HG03025 (cell line): ENCODE results near the gene NANOS1.

Experiments
- ATAC-seq: cut with Tn5 transposase; IDR thresholded peaks from one replicate; pipeline ENCODE4 v1.9.1; 2021; ENCODE audit warnings: mild to moderate bottlenecking, moderate library complexity; ENCODE audit not compliant: unreplicated experiment, low FRiP score

The NANOS1 gene

DNA sequence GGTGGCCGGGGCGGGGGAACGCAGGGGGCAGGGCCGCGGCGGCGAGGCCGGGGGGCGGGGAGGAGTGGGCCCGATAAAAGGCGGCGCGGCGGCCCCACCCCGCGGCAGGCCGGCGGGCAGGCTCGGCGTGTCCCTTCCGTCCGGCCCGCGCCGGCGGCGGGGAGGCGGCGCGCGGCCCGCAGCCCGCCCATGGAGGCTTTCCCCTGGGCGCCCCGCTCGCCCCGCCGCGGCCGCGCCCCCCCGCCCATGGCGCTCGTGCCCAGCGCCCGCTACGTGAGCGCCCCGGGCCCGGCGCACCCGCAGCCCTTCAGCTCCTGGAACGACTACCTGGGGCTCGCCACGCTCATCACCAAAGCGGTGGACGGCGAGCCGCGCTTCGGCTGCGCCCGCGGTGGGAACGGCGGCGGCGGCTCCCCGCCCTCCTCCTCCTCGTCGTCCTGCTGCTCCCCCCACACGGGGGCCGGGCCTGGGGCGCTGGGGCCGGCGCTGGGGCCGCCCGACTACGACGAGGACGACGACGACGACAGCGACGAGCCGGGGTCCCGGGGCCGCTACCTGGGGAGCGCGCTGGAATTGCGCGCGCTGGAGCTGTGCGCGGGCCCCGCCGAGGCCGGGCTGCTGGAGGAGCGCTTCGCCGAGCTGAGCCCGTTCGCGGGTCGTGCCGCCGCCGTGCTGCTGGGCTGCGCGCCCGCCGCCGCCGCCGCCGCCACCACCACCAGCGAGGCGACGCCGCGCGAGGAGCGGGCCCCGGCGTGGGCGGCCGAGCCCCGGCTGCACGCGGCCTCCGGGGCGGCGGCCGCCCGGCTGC, at the start of gene NANOS1:
Gene NANOS1, plus strand, starts transcription at position 102 of the 808 bp plus-strand sequence. Its CDS starts 88 bp downstream, at position 190.
- peak; percentile 22 for ATAC-seq

DNA sequence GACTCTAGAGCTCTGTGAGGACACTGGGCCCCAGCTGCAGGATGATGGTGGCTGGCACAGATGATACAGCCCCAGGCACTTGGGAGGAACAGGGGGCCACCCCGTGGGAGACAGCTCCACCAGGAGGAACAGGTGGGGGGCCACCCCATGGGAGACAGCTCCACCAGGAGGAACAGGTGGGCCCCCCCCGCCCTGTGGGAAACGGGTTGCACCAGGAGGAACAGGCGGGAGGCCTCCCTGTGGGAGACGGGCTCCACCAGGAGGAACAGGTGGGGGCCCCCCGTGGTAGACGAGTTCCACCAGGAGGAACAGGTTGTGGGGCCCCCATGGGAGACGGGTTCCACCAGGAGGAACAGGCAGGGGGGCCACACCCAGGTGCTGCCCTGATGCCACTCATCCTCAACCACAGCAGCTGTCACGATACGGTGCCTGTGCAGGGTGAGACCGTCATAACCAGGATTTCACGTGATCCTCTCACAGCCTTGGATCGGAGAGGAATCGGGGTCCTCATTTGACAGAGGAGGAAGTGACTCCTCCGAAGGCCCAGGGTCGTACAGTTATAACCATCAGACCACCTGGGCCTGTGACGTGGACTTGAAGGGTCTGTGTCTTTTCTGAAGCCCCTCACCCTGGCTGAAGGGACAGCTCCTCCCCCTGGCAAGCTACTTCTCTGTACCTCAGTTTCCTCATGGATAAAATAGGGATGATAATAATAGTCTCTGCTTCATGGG, 49.2 kb upstream of the NANOS1 start:
- ATAC-seq, result no peak

- ATAC-seq, result no peak
Measured at GRCh38 chr10:118980870-118981269, 48.6 kb upstream of the NANOS1 start.

DNA sequence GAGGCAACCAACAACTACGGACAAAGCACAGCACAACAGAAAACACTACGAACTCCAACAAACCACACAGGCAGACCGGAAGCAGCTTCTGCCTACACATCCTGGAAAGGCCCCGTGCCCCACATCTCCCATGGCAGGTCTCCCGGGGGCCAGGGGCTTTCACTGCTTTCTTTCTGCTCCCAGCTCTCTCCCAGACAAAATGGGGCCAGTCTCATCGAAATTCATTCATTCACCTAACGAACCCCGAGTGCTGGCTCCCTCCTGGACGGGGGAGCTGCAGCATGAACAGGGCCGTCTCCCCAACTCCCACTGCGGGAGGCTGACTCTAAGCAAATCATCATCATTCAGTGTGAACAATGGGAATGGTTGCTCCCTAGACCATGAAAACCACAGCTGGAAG, 47.6 kb upstream of the NANOS1 start:
- no peak for ATAC-seq

DNA sequence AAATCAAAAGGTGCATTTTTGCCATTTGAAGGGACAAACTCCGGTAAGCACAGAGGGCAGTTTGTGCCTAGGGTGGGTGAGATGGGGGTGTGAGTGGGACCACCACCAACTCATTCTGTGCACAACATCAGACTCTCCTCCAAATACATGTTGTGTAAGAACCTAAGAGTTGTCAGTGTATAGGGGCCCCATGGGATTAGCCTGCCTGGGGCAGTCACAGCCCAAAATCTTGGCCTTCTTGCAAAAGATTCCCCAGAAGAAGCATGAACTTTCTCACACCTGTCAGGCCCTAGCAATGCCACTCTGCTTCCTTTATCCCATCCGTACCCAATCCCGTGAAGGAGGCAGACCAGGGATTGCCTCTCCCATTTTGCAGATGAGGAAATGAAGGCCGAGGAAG, 47.1 kb upstream of the NANOS1 start:
- no peak for ATAC-seq

GRCh38 chr10:118983263-118983662, 46.3 kb upstream of the NANOS1 start:
- ATAC-seq, result no peak

DNA sequence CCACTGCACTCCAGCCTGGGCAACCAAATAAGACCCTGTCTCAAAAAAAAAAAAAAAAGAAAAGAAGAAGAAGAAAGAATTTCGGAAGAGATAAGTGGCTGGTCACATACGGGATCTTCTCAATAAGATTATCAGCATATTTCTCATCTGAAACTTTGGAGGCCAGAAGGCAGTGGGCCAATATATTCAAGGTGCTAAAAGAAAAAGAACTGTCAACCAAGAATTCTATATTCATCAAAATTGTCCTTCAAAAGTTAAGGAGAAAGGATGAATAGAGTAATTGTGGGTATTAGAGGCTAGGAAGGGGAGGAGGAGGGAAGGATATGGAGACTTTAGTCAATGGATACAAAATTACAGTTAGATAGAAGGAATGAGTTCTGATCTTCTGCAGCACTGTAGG, 43.9 kb upstream of the NANOS1 start:
- no peak for ATAC-seq

DNA sequence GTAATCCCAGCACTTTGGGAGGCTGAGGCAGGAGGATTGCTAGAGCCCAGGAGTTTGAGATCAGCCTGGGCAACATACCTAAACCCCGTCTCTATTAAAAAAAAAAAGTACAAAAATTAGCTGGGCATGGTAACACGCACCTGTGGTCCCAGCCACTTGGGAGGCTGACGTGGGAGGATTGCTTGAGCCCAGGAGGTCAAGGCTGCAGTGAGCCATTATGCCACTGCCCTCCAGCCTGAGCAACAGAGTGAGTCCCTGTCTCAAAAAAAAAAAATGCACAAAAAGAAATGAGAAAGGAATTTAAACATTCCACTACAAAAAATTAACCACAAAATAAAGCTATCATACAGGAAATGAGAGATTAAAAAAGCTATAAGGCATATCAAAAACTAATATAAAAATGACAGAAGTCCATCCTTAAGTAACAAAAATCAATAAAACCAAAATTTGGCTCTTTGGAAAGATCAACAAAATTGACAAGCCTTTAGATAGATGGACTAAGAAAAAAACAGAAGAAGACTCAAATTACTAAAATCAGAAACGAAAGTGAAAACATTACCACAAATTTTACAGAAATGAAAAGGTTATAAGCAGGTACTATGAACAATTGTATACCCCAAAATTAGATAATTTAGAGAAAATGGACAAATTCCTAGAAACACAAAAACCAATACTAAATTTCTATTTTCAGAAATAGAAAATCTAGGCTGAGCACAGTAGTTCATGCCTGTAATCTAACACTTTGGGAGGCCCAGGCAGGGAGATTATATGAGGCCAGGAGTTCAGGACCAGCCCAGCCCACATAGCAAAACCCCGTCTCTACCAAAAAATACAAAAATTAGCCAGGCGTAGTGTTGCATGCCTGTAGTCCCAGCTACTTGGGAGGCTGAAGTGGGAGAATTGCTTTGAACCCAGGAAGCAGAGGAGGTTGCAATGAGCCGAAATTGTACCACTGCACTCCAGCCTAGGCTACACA, 42.4 kb upstream of the NANOS1 start:
- peak; percentile 70 for ATAC-seq

DNA sequence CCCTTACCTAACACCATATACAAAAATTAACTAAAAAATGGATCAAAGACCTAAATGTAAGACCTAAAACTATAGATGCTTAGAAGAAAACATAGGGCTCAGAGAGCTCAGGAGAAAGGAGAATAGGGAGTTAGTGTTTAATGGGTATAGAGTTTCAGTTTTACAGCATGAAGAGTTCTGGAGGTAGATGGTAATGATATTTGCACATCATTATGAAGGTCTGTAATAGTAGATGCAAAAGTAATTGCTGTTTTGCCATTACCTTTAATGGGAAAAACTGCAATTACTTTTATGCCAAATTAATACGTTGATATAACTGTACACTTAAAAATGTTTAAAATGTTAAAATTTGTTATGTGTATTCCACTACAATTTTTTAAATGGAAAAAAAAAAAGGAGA, 39.2 kb upstream of the NANOS1 start:
- ATAC-seq, result no peak

GRCh38 chr10:118992496-118992895, 37.0 kb upstream of the NANOS1 start:
- no peak for ATAC-seq

- ATAC-seq, result no peak
Measured at GRCh38 chr10:118993214-118993613, 36.3 kb upstream of the NANOS1 start.

DNA sequence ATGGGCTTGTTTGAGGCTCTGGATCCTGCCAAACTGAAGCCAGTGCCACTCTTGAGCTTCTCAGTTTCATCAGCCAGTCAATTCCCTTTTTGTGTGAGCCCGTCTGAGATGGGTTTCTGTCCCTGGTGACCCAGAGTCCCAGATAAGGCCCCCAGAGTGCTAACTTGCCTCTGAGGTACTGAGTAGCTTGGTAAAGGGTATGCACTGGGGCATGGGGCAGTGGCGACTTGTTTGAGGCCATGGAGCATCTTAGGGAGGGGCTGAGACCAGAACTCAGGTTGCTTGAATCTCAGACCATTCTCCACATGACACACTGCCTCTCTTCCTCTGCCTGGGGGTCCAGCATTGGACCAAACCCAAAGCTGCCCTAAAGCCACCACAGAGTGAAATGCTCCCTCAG, 35.2 kb upstream of the NANOS1 start:
- no peak for ATAC-seq

DNA sequence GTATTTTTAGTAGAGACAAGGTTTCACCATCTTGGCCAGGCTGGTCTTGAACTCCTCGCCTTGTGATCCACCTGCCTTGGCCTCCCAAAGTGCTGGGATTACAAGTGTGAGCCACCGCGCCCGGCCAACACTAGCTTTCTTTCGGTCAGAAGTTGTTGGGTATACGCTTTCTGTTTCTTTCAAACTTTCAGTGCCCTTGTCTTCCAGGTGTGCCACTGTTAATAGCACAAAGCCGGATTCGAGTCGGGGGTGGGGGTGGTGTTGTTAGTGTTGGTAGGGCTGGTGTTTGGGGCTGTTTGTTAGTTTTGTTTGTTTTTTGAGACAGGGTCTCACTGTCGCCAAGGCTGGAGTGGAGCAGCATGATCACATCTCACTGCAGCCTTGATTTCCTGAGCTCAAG, 33.8 kb upstream of the NANOS1 start:
- ATAC-seq, result no peak

GRCh38 chr10:118997379-118997778, 32.1 kb upstream of the NANOS1 start:
- ATAC-seq, result no peak

DNA sequence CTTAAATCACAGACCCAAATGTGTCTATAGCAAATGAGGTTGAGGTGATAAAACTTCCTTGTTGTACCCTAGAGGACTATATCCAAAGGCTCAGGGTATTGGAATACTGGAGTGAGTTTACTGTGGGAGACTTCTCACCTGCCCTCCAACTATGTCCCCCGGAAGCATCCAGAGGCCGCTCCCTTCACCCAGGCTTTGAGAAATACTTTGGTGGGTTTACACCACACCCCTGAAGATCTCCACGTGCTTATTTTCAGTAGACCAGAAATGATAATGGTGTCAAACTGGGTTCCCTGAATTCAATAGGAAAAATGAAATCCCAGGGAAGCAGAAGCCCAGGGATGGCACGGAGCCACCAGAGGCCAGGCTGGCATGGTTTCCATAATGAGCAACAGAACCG, 31.3 kb upstream of the NANOS1 start:
- no peak for ATAC-seq

- ATAC-seq, result no peak
Measured at GRCh38 chr10:119001717-119002500, 27.6 kb upstream of the NANOS1 start.

DNA sequence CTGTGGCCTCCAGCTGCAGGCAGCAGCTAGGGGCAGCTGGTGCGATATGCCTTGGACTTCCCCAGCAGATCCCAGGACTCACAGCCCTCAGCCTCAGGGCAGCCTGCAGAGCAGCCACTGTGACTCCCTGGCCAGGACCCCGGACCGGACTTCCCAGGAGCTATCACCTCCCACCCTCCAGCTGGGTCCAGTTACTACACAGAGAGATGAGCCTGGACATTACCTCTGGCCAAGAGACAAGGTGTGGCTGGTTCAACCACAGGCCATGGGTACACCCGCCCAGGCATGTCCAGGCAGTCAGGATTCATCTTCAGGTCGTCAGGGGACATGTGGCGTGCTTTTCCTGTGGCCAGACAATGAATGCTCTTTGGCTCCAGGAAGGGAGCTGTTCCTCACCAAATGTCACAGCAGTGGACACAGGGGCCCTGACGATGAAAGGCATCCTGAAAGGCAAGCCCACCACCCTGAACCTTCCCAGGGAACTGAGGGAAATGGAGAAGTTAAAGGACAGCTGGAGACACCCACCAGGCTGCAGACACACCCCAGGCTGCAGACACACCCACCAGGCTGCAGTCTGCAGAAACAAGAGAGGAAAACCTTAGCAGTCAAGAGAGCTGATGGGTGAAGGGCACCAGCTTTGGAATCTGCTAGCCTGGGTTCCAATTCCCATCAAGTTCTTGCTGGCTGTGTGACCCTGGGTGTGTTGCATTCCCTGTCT, 25.8 kb upstream of the NANOS1 start:
- ATAC-seq, result no peak

DNA sequence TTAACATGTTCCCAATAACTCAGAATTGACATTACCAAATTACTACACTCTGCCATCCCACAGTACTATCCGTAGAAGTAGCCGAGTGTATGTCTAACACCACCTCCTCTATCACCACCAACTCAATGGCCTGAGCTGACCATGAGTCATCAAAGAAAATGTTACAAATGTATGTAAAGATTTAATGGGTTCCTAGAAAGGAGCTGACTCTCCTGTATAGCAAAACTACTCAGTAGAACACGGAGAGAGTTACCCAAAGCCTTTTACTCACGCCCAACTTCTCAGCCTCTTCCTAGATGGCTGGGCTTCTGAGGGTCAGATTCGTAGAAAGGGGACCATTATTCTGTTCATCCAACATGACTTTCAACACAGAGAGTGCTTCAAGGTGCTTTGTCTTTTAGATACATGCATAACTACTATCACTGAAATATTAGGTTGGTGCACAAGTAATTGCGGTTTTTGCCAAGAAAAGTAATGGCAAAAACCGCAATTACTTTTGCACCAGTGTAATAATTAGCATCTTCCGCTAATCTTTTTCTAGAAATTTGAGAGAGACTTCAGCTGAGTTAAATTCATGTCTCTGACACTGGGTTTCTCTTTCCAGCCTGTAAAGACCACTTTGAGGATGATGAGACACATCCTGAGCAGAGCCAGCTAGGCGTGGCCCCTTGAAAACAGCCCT, 24.0 kb upstream of the NANOS1 start:
- no peak for ATAC-seq
